K562 (cell line): ENCODE data around the gene BFSP1. TPM values are rescaled to one million over a fixed set of nuclear protein-coding genes. Genes with fewer than 3 reads are reported as not detected.

Experiments used
- ATAC-seq: fragments of 200-7000 bp; cut with Tn5 transposase; 3 replicates; pipeline ENCODE4 v1.9.1; 2020; ENCODE audit warnings: moderate library complexity
- BruUV-seq: library from RNA; stranded (reverse); fragments of 400-500 nt; replicated peaks from 2 replicates; lab custom pipeline; 2021; lab: Mats Ljungman, UMichigan
- CTCF ChIA-PET: fragments of 300-600 bp; formaldehyde crosslinking; extraction: SDS; loops from one replicate; lab custom pipeline; 2021; ENCODE audit warnings: low intra/inter-chr PET ratio; lab: Yijun Ruan, JAX
- POLR2A ChIA-PET: fragments of 300-600, 350-650 bp; sonication (Branson Sonifier 250); formaldehyde crosslinking; extraction: SDS; loops from one replicate; lab custom pipeline; 2021; ENCODE audit warnings: antibody characterized with exemption, inconsistent platforms; lab: Yijun Ruan, JAX
- DNase-seq, 4 experiments: peaks; one replicate each; pipeline versions ENCODE4 v3.0.0 to v3.0.0-alpha.2; 2011 to 2018; ENCODE audit warnings: low spot score in 3 of 4, mixed read lengths in 3 of 4; ENCODE audit errors: extremely low read depth in 1 of 4
- FAIRE-seq: peaks from 2 replicates; lab custom pipeline; 2011; peaks lifted over from hg19 to GRCh38; lab: Jason Lieb, UNC
- H2AFZ ChIP-seq: 2 replicates; pipeline ENCODE4 v1.6.0; 2011; ENCODE audit warnings: low read depth, low read length, control low read depth, inconsistent platforms
- H3K27ac ChIP-seq: fragments of 200-600 bp; 3 replicates; pipeline ENCODE4 v1.8.0; 2011; ENCODE audit warnings: low read depth, mild to moderate bottlenecking, control low read depth, inconsistent platforms, low read length, moderate library complexity, mixed read lengths; ENCODE audit errors: extremely low read depth
- H3K27me3 ChIP-seq, 2 experiments: fragments of 300-600 bp in 1 of 2; 2 replicates in 1 of 2; 3 replicates in 1 of 2; pipeline versions ENCODE4 v1.6.0 to v1.8.0; 2011; ENCODE audit warnings: inconsistent platforms in 2 of 2, low read length in 2 of 2, mild to moderate bottlenecking in 1 of 2, mixed read lengths in 1 of 2, moderate library complexity in 1 of 2; ENCODE audit not compliant: control insufficient read depth in 2 of 2, insufficient read depth in 2 of 2
- H3K36me3 ChIP-seq: fragments of 300-600 bp; 3 replicates; pipeline ENCODE4 v1.8.0; 2011; ENCODE audit warnings: mild to moderate bottlenecking, low read length, inconsistent platforms; ENCODE audit not compliant: control insufficient read depth, insufficient read depth
- H3K4me1 ChIP-seq, 2 experiments: fragments of 200-600 bp in 1 of 2; replicated peaks in 1 of 2; 2 replicates in 1 of 2; 3 replicates in 1 of 2; pipeline versions ENCODE4 v1.5.1 to v1.8.0; 2011; ENCODE audit warnings: inconsistent platforms in 2 of 2, low read length in 2 of 2, mild to moderate bottlenecking in 1 of 2, mixed read lengths in 1 of 2, moderate library complexity in 1 of 2; ENCODE audit not compliant: control insufficient read depth in 2 of 2, insufficient read depth in 2 of 2
- H3K4me2 ChIP-seq: 2 replicates; pipeline ENCODE4 v1.6.1; 2011; ENCODE audit warnings: low read length, control low read depth, inconsistent platforms, mixed read lengths; ENCODE audit not compliant: insufficient read depth
- H3K4me3 ChIP-seq: fragments of 200-600 bp; sonication (generic), shearing (Covaris generic); 2 replicates; pipeline ENCODE4 v1.5.1; 2016; ENCODE audit warnings: control low read depth, inconsistent platforms
- H3K79me2 ChIP-seq: fragments of 200-600 bp; 3 replicates; pipeline ENCODE4 v1.8.0; 2011; ENCODE audit warnings: low read length, inconsistent platforms; ENCODE audit not compliant: control insufficient read depth, insufficient read depth
- H3K9ac ChIP-seq, 2 experiments: 2 replicates each; pipeline versions ENCODE4 v1.6.0 to v1.6.1; 2011; ENCODE audit warnings: low read depth in 2 of 2, low read length in 2 of 2, control low read depth in 1 of 2, inconsistent platforms in 1 of 2, mild to moderate bottlenecking in 1 of 2, mixed read lengths in 1 of 2; ENCODE audit not compliant: insufficient read depth in 1 of 2
- H3K9me1 ChIP-seq: one replicate; pipeline ENCODE4 v1.6.0; 2011; ENCODE audit warnings: inconsistent platforms, mild to moderate bottlenecking, low read length, moderate library complexity; ENCODE audit not compliant: control insufficient read depth, insufficient read depth
- H3K9me3 ChIP-seq: replicated peaks from 2 replicates; pipeline ENCODE4 v1.5.1; 2011; ENCODE audit warnings: low read depth, low read length, inconsistent platforms; ENCODE audit not compliant: control insufficient read depth, insufficient read depth
- H4K20me1 ChIP-seq: replicated peaks from 2 replicates; pipeline ENCODE4 v1.6.1; 2011; ENCODE audit warnings: low read length, inconsistent platforms, mixed read lengths; ENCODE audit not compliant: control insufficient read depth, insufficient read depth
- E4F1 ChIP-seq: fragments of 250-450 bp; sonication (Bioruptor Pico); IDR thresholded peaks from 2 replicates; pipeline ENCODE4 v1.5.0; 2021; ENCODE audit warnings: mild to moderate bottlenecking, borderline replicate concordance
- MTA2 ChIP-seq: fragments of 450-650 bp; IDR thresholded peaks from 2 replicates; pipeline ENCODE4 v1.6.1; 2016; ENCODE audit warnings: low read depth
- ZNF280A ChIP-seq: fragments of 450-650 bp; IDR thresholded peaks from 2 replicates; pipeline ENCODE4 v1.6.1; 2018; ENCODE audit warnings: mild to moderate bottlenecking, low read depth; ENCODE audit not compliant: partially characterized antibody
- WGBS: fragments of 100-300 bp; shearing (Covaris generic); methylation state at CpG from one replicate; pipeline ENCODE4 v1.1.6; 2016; ENCODE audit warnings: low coverage, mixed read lengths; ENCODE audit not compliant: insufficient coverage; ENCODE audit errors: missing lambda C conversion rate; 5-methylcytosine and 5-hydroxymethylcytosine counted together
- in situ Hi-C: fragments of 300-500 bp; cut with MboI; formaldehyde crosslinking; loops from 4 replicates; pipeline ENCODE4 v1.15.0; 2018; ENCODE audit warnings: inconsistent platforms, mixed read lengths
- intact Hi-C: fragments of 100-400 bp; cut with micrococcal nuclease; formaldehyde crosslinking; loops from 2 replicates; pipeline ENCODE4 v1.14.2; 2022
- polyA plus RNA-seq, 8 experiments: library from polyadenylated mRNA; depleted of rRNA in 4 of 8; stranded (reverse) in 5 of 8; unstranded in 3 of 8; fragments of >200 nt; fragmentation: Nextera tagmentation in 2 of 8; fragmentation: Illumina TruSeq in 1 of 8; extraction: Ambion mirVana in 2 of 8; extraction: Trizol in 1 of 8; gene quantifications; 2 replicates each; pipeline versions ENCODE4 v1.2.1 to v1.2.3, GENCODE V29; 2011 to 2014; ENCODE audit warnings: inconsistent platforms in 1 of 8, missing spikeins in 1 of 8
- total RNA-seq, 7 experiments: library from RNA; depleted of rRNA in 6 of 7; stranded (reverse); fragments of >200 nt in 6 of 7; fragmentation: Illumina TruSeq in 2 of 7; extraction: Trizol in 2 of 7; gene quantifications; 2 replicates each; pipeline versions ENCODE4 v1.2.1 to v1.2.3, GENCODE V29; 2011 to 2021; ENCODE audit warnings: low replicate concordance in 1 of 7
- TF ChIP-seq, protein P1 (sequence below): IDR thresholded peaks from 2 replicates; pipeline ENCODE4 v1.6.1; 2011; ENCODE audit warnings: borderline replicate concordance, low read depth, mild to moderate bottlenecking, moderate library complexity, low read length; ENCODE audit not compliant: insufficient read depth, poor library complexity, severe bottlenecking

BFSP1 gene
- total and polyA plus RNA-seq, 9 of the 15 experiments (the other 6 are each of a cell fraction or from before 2014, with no cell fraction given) = 0.09 to 0.86 (median 0.40) TPM

DNA sequence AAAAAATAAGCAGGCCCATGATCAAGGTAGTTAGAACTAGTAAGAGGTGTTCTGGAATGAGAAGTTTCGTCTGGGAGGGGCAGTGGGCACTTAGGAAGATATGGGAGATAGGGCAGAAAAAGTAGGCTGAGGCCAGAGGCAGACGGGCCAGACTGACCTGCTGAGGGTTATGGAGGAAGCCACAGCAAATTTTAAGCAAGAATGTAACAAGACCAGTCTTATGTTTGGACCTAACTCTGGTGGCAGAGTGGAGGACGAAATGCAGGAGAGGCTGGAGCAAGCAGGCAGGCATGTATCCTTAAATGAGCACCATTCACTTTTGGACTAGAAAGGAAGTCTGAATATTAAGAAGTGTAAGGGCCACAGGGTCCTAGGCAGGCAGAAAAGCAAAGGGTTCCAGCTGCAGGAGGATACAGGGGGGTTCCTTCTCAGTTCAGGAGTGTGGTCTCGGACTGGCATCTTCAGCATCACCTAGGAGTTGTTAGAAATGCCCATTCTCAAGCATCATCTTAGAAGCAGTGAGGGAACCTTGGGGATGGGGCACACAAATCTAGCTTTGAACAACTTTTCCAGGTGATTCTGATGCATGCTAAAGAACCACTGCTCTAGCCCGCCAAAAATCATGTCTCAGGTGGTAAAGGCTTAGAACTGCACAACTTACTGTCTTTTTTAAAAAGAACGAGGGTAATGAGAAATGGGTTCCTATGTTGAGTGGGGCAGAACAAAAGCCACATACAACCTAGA is 37.0 kb upstream of the BFSP1 start:
- peaks cover 12 to 17% of the 10 kb centered on the region in 2 experiments for H3K4me1 ChIP-seq
- ATAC-seq (no peak), DNase-seq (no peak), FAIRE-seq (no peak)
- no peak overlapping the region; the same call in 1 of the 2 replicates for H3K4me2 ChIP-seq
- H3K36me3 ChIP-seq = no peaks in the 10 kb centered on the region
- peak overlapping the region in 1 of 2 experiments; percentile 54; a peak in 1 of 4 replicates for H3K9ac ChIP-seq
- in situ Hi-C loops = no loop called here
- H3K27me3 ChIP-seq = no peaks in the 10 kb centered on the region
- CTCF ChIA-PET = interaction anchor here (1.4 kb wide), 1 partner anchor 32 kb away, joined by 5 read pairs; no protein-coding TSS in a partner anchor
- TF ChIP-seq E4F1 (CRISPR knock-in tag) (no peak), ZNF280A (no peak), MTA2 (no peak)
- TF ChIP-seq, protein P1, sequence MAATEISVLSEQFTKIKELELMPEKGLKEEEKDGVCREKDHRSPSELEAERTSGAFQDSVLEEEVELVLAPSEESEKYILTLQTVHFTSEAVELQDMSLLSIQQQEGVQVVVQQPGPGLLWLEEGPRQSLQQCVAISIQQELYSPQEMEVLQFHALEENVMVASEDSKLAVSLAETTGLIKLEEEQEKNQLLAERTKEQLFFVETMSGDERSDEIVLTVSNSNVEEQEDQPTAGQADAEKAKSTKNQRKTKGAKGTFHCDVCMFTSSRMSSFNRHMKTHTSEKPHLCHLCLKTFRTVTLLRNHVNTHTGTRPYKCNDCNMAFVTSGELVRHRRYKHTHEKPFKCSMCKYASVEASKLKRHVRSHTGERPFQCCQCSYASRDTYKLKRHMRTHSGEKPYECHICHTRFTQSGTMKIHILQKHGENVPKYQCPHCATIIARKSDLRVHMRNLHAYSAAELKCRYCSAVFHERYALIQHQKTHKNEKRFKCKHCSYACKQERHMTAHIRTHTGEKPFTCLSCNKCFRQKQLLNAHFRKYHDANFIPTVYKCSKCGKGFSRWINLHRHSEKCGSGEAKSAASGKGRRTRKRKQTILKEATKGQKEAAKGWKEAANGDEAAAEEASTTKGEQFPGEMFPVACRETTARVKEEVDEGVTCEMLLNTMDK = no peak
- peaks cover 34% of the 10 kb centered on the region for H3K79me2 ChIP-seq
- H3K9me3 ChIP-seq = no peaks in the 10 kb centered on the region
- POLR2A ChIA-PET = no interaction called here
- H3K27ac ChIP-seq = no peak overlapping the region; the same call in 2 of the 3 replicates
- 0 out of 2 replicates have a peak overlapping the region, but pooled peaks have one; percentile 81 for H2AFZ ChIP-seq
- no TSS peak for BruUV-seq
- no peak overlapping the region for H3K4me3 ChIP-seq
- WGBS = 52% methylated on average over 6 of the region's 6 CpGs
- no peaks in the 10 kb centered on the region for H3K9me1 ChIP-seq
- intact Hi-C loops = no loop called here
- H4K20me1 ChIP-seq = peaks cover 7% of the 10 kb centered on the region; the same call in 1 of the 2 replicates
